ENCODE measurements around the gene SHC4. TPM values are rescaled to one million over a fixed set of nuclear protein-coding genes. Genes with fewer than 3 reads are reported as not detected.

The SHC4 gene
- total RNA-seq, 1 experiment from 2014 or later: 0.44 TPM

- CTCF ChIA-PET: interaction anchor here (0.5 kb wide), 1 partner anchor 1437 kb away, joined by 7 read pairs; no protein-coding TSS in a partner anchor
- Histone ChIP-seq H3K79me2 (ENCODE audit: low read depth) (peaks cover 17% of the 10 kb centered on the region), H4K20me1 (ENCODE audit: insufficient read depth) (no peaks in the 10 kb centered on the region), H3K27me3 (ENCODE audit: insufficient read depth, low read depth) (no peaks in the 10 kb centered on the region), H3K4me3 (no peak overlapping the region), H3K36me3 (ENCODE audit: low read depth) (no peaks in the 10 kb centered on the region), H3K4me1 (replicated peaks; ENCODE audit: insufficient read depth) (peaks cover 17% of the 10 kb centered on the region), H3K27ac (no peak overlapping the region), H2AFZ (no peak overlapping the region), H3K4me2 (no peak overlapping the region), H3K9me3 (ENCODE audit: insufficient read depth, low read depth) (no peaks in the 10 kb centered on the region), H3K9me2 (ENCODE audit: insufficient read depth) (no peaks in the 10 kb centered on the region), H3F3A (ENCODE audit: insufficient read depth, low read depth) (no peaks in the 10 kb centered on the region)
- POLR2A ChIA-PET (ENCODE audit: unreplicated experiment): interaction anchor here (0.6 kb wide), 1 partner anchor 117 kb away, joined by 3 read pairs; no protein-coding TSS in a partner anchor
- intact Hi-C loops (cut with micrococcal nuclease; ENCODE audit: unreplicated experiment): loop anchor here (5.0 kb wide), 1 partner anchor 82 kb away; the partner anchor contains the start of gene SHC4
- DNase-seq: no peak
- BruUV-seq (replicated peaks): no TSS peak
- TF ChIP-seq EZH2 (IDR thresholded peaks at IDR 0.05; ENCODE audit: low read depth) (no peak), CTCF (conservative IDR thresholded peaks at IDR 0.05) (no peak)
Observed at GRCh38 chr15:48880070-48880634, 83.6 kb downstream of the SHC4 start.

DNA sequence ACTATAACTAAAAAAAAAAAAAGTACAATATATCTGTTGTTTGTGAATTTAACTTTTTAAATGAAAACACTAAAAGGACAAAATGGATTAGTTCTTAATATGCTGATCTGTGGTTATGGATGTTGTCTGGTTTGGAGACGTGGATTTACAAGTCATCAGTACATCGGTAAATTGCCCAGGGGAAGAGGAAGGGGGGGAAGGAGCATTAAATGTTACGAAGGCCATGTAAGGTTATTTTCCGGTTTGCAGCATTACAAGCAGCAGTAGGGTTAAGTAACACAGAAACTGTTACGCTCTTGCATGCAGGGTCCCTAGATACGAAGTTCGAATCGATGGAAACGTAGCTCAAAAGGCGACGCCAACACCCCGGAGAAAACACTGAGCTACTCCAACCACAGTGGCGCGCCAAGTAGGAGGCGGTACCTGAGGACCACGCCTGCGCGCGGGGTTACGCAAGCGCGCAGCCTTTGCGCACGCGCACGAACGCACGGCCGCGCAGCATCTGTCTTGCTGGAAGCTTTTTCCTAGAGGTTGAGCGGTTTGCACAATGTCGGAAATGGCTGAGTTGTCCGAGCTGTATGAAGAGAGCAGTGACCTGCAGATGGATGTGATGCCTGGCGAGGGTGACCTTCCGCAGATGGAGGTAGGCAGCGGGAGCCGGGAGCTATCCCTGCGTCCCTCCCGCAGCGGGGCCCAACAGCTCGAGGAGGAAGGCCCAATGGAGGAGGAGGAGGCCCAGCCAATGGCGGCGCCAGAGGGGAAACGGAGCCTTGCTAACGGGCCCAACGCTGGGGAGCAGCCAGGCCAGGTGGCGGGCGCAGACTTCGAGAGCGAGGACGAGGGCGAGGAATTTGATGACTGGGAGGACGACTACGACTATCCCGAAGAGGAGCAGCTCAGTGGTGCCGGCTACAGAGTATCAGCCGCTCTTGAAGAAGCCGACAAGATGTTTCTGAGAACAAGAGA, 85.8 kb downstream of the SHC4 start, which contains the start of gene EID1:
TSS of gene EID1 (plus strand) at position 505 of the 966 bp plus-strand sequence. CDS start at position 548, 43 bp downstream.
- Histone ChIP-seq H3K27ac (no peak within 1 kb of the TSS), H3K36me3 (ENCODE audit: low read depth) (no peaks in the 10 kb centered on the region), H3K4me1 (replicated peaks; ENCODE audit: insufficient read depth) (peaks cover 17% of the 10 kb centered on the region), H4K20me1 (ENCODE audit: insufficient read depth) (no peaks in the 10 kb centered on the region), H3K9me3 (ENCODE audit: insufficient read depth, low read depth) (no peaks in the 10 kb centered on the region), H3K27me3 (ENCODE audit: insufficient read depth, low read depth) (no peaks in the 10 kb centered on the region), H3K79me2 (ENCODE audit: low read depth) (peaks cover 17% of the 10 kb centered on the region), H3K4me3 (peak within 1 kb of the TSS; percentile 75), H3F3A (ENCODE audit: insufficient read depth, low read depth) (no peaks in the 10 kb centered on the region), H3K4me2 (peak within 1 kb of the TSS; percentile 84), H3K9me2 (ENCODE audit: insufficient read depth) (no peaks in the 10 kb centered on the region), H2AFZ (peak within 1 kb of the TSS; percentile 97)
- CTCF ChIA-PET: interaction anchor here (0.5 kb wide), 1 partner anchor 541 kb away, joined by 3 read pairs; no protein-coding TSS in a partner anchor
- POLR2A ChIA-PET (ENCODE audit: unreplicated experiment): interaction anchor here (0.6 to 0.9 kb wide), 3 partner anchors 67 to 1471 kb away, joined by 3 to 4 read pairs (median 3); partner anchors contain the start of gene CEP152
- BruUV-seq (replicated peaks): TSS peak; percentile 99
- TF ChIP-seq EZH2 (IDR thresholded peaks at IDR 0.05; ENCODE audit: low read depth) (no peak), CTCF (conservative IDR thresholded peaks at IDR 0.05) (no peak)
- intact Hi-C loops (cut with micrococcal nuclease; ENCODE audit: unreplicated experiment): no loop called here
- DNase-seq: peak; percentile 79 to 91

DNA sequence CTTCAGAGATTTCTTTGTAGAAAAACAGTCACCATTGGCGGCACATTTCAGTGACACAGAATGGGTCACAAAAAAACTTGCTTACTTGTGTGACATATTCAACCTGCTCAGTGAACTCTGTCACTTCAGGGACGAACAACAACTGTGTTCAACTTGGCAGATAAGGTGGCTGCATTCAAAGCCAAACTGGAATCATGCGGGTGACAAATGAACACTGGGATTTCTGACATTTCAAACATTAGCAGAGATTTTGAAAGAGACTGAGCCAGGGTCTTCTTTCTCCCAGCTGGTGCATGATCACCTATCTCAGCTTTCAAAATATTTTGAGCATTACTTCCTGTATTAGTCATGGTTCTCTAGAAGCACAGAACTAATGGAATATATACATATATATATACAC, 87.7 kb downstream of the SHC4 start:
- Histone ChIP-seq H2AFZ (no peak overlapping the region), H4K20me1 (ENCODE audit: insufficient read depth) (no peaks in the 10 kb centered on the region), H3K4me3 (no peak overlapping the region), H3K9me3 (ENCODE audit: insufficient read depth, low read depth) (no peaks in the 10 kb centered on the region), H3K4me1 (replicated peaks; ENCODE audit: insufficient read depth) (peaks cover 22% of the 10 kb centered on the region), H3K27me3 (ENCODE audit: insufficient read depth, low read depth) (no peaks in the 10 kb centered on the region), H3K36me3 (ENCODE audit: low read depth) (no peaks in the 10 kb centered on the region), H3K4me2 (no peak overlapping the region), H3K79me2 (ENCODE audit: low read depth) (peaks cover 17% of the 10 kb centered on the region), H3K9me2 (ENCODE audit: insufficient read depth) (no peaks in the 10 kb centered on the region), H3K27ac (no peak overlapping the region), H3F3A (ENCODE audit: insufficient read depth, low read depth) (no peaks in the 10 kb centered on the region)
- no TSS peak for BruUV-seq (replicated peaks)
- POLR2A ChIA-PET (ENCODE audit: unreplicated experiment): no interaction called here
- intact Hi-C loops (cut with micrococcal nuclease; ENCODE audit: unreplicated experiment): no loop called here
- CTCF ChIA-PET: interaction anchor here (0.7 kb wide), 1 partner anchor 502 kb away, joined by 3 read pairs; no protein-coding TSS in a partner anchor
- TF ChIP-seq CTCF (conservative IDR thresholded peaks at IDR 0.05): no peak
- no peak for TF ChIP-seq EZH2 (IDR thresholded peaks at IDR 0.05; ENCODE audit: low read depth)
- DNase-seq: no peak

Measured in PC-9 (cell line).